ENCODE measurements around the gene TMEM214. TPM values are rescaled to one million over a fixed set of nuclear protein-coding genes. Genes with fewer than 3 reads are reported as not detected.
A peak's percentile ranks its signal among the peaks of the same experiment; 100 is the strongest.

Gene TMEM214
- total and polyA plus RNA-seq, 3 donors from 2014 or later, result 64.8 to 81.9 (median 73.9) TPM

DNA sequence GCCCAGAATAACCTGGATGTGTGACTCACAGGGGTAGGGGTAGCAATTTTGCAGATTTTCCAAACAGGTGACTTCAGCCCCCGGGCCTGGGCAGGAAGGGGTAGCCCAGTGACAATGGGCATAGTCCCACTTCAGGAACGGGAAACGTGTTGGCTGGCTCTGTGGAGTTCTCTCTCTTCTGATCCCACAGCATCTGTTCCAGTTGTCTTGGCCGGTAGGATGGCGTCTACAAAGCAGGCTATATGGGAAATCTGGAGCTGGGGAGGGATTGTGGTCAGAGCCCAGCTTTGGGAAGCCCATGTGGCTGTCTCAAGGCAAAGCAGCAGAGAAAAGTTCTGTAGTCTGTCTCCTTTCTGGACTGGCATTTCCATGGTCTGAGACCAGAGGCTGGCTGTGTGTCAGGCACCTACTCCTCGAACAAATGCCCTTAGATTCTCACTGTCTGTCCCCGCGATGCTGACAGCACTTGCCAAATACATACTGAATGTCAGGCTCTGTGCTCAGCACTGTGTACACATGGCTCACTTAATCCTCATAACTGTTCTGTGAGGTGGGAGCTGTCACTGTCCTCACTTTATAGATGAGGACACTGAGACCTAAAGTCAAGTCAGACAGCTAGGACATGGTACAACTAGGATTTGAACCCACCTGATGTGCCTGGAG is 17.9 kb upstream of the TMEM214 start:
- Histone ChIP-seq H3K27me3 (no peaks in the 10 kb centered on the region), H3K4me1 (peaks cover 3% of the 10 kb centered on the region), H3K4me3 (no peak overlapping the region), H3K9me3 (no peaks in the 10 kb centered on the region), H3K36me3 (ENCODE audit: low read depth, missing control alignments) (no peaks in the 10 kb centered on the region), H3K27ac (no peak overlapping the region)
- TF ChIP-seq POLR2A (IDR thresholded peaks at IDR 0.05), result no peak
- TF ChIP-seq, protein P1, sequence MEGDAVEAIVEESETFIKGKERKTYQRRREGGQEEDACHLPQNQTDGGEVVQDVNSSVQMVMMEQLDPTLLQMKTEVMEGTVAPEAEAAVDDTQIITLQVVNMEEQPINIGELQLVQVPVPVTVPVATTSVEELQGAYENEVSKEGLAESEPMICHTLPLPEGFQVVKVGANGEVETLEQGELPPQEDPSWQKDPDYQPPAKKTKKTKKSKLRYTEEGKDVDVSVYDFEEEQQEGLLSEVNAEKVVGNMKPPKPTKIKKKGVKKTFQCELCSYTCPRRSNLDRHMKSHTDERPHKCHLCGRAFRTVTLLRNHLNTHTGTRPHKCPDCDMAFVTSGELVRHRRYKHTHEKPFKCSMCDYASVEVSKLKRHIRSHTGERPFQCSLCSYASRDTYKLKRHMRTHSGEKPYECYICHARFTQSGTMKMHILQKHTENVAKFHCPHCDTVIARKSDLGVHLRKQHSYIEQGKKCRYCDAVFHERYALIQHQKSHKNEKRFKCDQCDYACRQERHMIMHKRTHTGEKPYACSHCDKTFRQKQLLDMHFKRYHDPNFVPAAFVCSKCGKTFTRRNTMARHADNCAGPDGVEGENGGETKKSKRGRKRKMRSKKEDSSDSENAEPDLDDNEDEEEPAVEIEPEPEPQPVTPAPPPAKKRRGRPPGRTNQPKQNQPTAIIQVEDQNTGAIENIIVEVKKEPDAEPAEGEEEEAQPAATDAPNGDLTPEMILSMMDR (IDR thresholded peaks at IDR 0.05), result no peak
- DNase-seq, result no peak
- 89% methylated on average over 8 of the region's 8 CpGs for WGBS, 2 donors
- intact Hi-C loops (cut with DNase I; ENCODE audit: low total_unique reads), result loop anchor here (5.0 kb wide), 1 partner anchor 53 kb away; no protein-coding TSS in a partner anchor

DNA sequence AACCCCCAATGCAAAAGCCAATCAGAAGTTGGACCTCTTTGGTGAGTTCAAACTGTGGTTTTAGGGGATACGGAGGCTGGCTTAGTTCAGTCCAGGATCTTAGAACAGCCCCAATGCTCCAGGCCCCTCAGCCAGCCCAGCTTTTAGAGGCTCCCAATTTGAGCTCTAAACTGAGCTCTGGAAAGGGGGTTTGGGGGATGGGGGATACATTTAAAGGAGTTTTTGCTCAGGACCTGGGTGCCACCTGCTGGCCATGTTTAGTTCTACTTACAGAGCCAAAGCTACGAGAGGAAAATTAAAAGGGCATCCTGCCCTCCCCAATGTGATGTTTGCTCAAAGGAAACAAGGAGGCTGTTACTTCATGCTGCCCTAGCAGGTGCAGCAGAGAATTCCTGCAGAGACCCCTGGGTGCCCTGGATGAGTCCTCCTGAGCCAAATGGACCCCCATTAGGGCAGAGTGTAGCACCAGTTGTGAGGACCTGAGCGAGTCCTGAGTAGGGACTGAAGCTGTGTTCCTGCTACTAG is 15.9 kb upstream of the TMEM214 start:
- Histone ChIP-seq H3K27ac (no peak overlapping the region), H3K4me3 (no peak overlapping the region), H3K36me3 (ENCODE audit: low read depth, missing control alignments) (no peaks in the 10 kb centered on the region), H3K9me3 (no peaks in the 10 kb centered on the region), H3K4me1 (peaks cover 13% of the 10 kb centered on the region), H3K27me3 (no peaks in the 10 kb centered on the region)
- WGBS, 2 donors, result 57 to 75% methylated on average over 2 to 3 of the region's 3 CpGs
- intact Hi-C loops (cut with DNase I; ENCODE audit: low total_unique reads), result no loop called here
- TF ChIP-seq, protein P1 (IDR thresholded peaks at IDR 0.05), result peak; percentile 60 to 72 (median 70)
- no peak for TF ChIP-seq POLR2A (IDR thresholded peaks at IDR 0.05)
- DNase-seq, result peak; percentile 68

DNA sequence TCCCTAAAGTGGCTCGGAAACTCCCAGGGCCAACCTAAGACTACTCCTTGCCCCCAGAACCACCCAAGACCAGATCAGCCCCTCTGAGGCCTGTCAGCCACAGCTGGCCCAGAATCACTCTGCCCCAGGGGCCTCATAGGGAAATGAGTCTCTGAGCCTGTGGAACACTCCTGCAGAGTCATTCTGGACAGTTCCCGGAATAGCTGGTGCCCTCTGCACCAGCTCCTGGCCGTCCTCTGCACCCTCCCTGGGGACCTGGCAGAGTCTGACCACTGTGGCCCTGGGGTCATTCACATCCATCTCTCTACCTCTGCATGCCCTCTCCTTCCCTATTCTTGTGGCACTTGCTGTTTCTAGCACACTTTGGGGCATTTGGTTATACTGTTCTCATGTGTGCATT is 14.6 kb upstream of the TMEM214 start:
- H3K36me3 ChIP-seq (ENCODE audit: low read depth, missing control alignments), result no peaks in the 10 kb centered on the region
- WGBS, 2 donors, result 90 to 91% methylated on average over 3 of the region's 3 CpGs
- no peak overlapping the region for H3K27ac ChIP-seq
- no peaks in the 10 kb centered on the region for H3K27me3 ChIP-seq
- peaks cover 13% of the 10 kb centered on the region for H3K4me1 ChIP-seq
- TF ChIP-seq, protein P1 (IDR thresholded peaks at IDR 0.05), result no peak
- TF ChIP-seq POLR2A (IDR thresholded peaks at IDR 0.05), result no peak
- no peak overlapping the region for H3K4me3 ChIP-seq
- intact Hi-C loops (cut with DNase I; ENCODE audit: low total_unique reads), result no loop called here
- DNase-seq, result no peak
- H3K9me3 ChIP-seq, result no peaks in the 10 kb centered on the region

DNA sequence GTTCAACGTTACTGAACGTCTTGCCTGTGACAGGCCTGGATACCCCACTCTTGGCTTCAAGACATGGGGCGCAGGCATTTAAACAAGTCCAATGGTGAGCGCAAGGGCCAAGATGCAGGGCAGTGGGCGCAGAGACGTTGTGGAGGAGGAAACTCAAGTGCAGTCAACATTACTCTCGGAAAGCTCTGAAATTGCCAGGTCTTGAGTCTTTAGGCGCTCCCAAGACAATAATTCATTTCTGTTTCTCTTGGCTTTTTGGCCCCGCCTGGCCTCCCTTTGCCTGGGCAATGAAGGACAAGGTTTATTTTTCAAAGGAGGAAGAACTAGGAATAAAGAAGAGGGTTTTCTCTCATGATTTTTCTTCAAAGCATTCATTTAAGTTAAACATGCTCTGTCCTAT is 13.3 kb upstream of the TMEM214 start:
- 90 to 91% methylated on average over 9 of the region's 9 CpGs for whole genome bisulfite sequencing, 2 donors
- TF ChIP-seq POLR2A (IDR thresholded peaks at IDR 0.05), result no peak
- TF ChIP-seq, protein P1 (IDR thresholded peaks at IDR 0.05), result no peak
- Histone ChIP-seq H3K36me3 (ENCODE audit: low read depth, missing control alignments) (no peaks in the 10 kb centered on the region), H3K9me3 (no peaks in the 10 kb centered on the region), H3K27ac (no peak overlapping the region), H3K4me1 (peaks cover 13% of the 10 kb centered on the region), H3K27me3 (no peaks in the 10 kb centered on the region), H3K4me3 (no peak overlapping the region)
- DNase-seq, result no peak
- intact Hi-C loops (cut with DNase I; ENCODE audit: low total_unique reads), result no loop called here
